ENCODE data around the gene ZNF324. TPM values are rescaled to one million over a fixed set of nuclear protein-coding genes. Genes with fewer than 3 reads are reported as not detected.
"Not testable (repeated sequence)": the region's sequence is repeated elsewhere in the genome, so short reads cannot be mapped to it uniquely, and the experiment has no call there.

Gene ZNF324
- total RNA-seq, 1 experiment from 2014 or later, result 4.7 TPM

DNA sequence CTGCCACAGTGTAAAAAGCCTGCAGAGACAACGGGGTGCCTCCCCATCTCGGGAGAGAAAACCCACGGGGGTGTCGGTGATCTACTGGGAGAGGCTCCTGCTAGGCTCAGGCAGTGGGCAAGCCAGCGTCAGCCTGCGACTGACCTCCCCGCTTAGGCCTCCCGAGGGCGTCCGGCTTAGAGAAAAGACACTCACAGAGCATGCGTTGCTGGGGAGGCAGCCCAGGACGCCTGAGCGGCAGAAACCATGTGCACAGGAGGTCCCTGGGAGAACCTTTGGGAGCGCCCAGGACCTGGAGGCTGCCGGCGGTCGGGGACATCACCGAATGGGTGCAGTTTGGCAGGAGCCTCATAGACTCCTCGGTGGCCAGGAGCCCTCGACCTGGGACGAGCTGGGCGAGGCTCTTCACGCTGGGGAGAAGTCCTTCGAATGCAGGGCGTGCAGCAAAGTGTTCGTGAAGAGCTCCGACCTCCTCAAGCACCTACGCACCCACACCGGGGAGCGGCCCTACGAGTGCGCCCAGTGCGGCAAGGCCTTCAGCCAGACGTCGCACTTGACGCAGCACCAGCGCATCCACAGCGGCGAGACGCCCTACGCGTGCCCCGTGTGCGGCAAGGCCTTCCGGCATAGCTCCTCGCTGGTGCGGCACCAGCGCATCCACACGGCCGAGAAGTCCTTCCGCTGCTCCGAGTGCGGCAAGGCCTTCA, 4.1 kb downstream of the ZNF324 start:
- DNase-seq (ENCODE audit: extremely low read depth, low read depth), result not testable (repeated sequence)

DNA sequence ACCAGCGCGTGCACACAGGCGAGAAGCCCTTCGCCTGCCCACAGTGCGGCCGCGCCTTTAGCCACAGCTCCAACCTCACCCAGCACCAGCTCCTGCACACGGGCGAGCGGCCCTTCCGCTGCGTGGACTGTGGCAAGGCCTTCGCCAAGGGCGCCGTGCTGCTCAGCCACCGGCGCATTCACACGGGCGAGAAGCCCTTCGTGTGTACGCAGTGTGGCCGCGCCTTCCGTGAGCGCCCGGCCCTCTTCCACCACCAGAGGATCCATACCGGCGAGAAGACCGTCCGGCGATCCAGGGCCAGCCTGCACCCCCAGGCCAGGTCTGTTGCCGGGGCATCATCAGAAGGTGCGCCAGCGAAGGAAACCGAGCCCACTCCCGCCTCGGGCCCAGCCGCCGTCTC, 4.9 kb downstream of the ZNF324 start:
- no peak for DNase-seq (ENCODE audit: extremely low read depth, low read depth)

DNA sequence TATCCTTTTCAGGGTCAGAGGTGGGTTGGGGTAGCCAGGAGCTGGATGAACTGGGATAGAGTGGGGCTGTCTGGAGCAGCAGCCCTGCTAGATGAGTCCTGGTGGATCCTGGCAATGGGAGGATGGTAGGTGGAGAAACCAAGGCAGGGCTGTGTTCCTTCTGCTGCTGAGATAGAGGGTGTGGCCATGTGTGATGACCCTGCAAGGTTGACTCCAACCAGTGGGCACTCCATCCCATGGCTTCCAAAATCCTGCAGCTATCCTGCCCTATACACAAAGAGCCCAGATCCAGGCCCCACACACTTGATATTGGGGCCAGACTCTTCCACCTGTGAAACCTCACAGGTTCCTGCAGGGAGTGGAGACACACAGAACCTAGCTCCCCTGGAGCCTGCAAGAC, 6.9 kb downstream of the ZNF324 start:
- DNase-seq (ENCODE audit: extremely low read depth, low read depth), result no peak

DNA sequence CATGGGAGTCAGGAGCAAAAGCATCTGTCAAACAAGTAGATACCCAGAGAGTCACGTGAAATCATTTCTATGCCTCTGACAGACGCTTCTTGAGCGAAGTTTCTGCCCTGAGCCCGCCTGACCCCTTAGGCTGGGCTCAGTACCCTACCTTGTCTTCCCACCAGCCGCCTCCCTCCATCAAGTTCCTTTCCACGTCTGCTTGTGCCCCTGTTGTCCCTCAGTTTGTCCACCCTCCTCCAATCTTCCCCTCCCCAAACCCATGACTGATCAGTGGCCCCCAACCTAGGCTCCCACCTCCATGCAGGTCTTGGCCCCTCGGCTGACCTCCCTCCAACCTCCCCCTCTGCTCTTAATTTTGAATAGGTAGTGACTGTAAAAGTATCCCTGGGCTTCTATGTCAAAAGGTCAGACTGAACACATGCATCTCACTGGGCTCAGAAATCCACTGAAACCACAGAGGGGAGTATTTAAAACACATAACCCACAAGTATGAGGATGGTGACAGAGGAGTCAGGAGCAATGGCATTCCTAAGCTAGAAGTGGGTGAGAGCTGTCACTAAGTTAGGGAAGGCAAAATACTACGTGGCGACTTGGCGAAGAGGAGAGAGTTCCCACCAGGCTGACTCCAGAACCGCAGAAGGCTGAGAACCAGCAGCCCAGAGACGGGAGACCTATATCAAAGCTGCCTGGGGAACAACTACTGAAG, 7.6 kb downstream of the ZNF324 start:
- no peak for DNase-seq (ENCODE audit: extremely low read depth, low read depth)

DNA sequence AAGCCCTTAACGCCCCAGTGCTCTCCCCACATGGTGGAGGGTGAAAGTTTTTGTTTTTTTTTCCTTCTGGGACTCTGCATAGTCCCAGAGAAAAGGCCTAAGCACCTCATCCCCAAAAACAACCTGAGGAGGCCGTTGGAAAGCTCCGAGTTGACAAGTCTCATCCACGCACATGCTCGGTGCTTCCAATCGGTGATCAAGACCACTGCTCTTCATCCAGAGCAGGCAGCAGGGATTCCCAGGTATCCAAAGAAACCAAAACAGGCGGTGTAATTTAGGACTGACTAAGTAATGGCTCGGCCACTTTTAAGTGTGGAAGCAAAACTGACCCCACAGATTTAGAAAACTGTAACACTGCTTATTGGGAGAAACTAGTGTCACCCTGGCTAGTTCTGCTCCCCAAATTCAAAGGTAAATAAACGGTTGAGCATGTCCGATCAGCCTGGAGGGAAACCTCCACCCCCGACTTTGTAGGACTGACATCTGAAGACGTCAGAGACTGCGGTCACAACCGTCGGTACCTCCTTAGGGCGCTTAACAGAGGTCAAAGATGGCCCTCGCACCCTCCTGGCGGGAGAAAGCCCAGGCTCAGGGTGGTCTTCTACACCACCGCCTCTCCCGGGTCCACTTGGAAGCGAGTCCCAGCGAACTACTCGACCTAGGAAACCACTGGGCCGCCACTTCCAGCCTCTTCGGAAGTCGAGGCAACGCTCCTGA, 8.3 kb downstream of the ZNF324 start:
- DNase-seq (ENCODE audit: extremely low read depth, low read depth), result no peak

DNA sequence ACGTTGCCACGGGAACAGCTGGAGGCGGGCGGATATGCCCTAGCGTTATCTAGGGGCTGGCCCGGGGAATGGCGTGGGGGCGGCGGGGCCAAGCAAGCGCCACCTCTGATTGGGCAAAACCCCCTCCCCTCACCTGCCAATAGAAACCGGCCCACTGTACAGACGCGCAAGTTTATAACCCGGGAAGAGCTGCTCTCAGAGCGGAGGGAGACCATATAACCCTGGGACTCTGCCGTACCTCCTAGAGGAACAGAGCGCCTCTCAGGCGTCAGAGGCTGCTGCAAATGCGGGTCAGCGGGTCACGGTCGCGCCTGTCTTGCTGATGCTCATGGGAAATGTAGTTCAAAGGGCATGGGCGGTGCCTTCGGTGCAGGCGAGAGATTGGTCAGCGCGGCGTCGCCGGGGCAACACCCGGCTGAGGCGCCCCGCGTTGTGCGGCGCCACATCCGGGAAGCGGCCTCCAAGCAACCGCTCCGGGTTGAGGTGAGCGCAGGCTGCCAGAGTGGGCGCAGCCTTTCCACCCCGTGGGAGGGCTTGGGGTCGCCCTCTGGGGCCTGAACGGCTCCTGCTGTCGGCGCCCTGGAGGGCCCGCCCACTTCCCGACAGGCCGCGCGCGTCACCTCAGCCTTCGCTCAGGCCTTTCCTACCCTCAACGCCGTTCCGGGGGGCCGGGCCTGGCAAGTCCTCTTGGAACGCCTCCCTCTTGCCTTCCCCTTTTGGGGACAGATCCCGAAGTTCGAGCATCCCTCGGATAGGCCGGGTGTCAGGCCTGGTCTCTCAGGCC, 9.0 kb downstream of the ZNF324 start, which contains the start of gene ZNF446:
ZNF446 (plus strand) TSS at position 639 of the 784 bp plus-strand sequence. CDS start 867 bp downstream, outside the sequence.
- DNase-seq (ENCODE audit: extremely low read depth, low read depth), result peak; percentile 87

DNA sequence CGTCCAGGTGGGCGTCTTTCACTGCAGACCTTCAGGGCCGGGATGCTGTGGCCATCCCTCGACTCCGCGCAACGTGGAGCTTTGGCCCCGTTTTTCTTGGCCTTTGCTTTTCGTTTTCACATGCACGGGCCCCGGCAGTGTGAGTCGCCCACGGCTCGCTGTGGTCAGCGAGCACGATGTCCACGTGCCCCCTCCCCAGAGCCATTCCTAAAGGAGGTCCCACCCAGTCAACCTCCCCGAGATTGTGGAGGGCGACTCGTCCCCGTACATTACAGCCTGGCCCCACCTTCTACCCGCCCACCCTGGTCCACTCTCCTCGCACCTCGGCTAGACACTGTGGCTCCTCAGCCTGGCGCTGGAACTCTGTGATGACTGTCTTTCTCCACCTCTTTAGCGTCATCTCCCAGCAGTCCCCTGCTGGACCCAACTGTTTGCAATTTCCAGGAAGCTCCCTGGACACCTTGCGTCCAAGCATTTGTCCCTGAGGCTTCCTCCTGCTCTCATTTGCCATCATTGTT, 9.7 kb downstream of the ZNF324 start:
- no peak for DNase-seq (ENCODE audit: extremely low read depth, low read depth)

DNA sequence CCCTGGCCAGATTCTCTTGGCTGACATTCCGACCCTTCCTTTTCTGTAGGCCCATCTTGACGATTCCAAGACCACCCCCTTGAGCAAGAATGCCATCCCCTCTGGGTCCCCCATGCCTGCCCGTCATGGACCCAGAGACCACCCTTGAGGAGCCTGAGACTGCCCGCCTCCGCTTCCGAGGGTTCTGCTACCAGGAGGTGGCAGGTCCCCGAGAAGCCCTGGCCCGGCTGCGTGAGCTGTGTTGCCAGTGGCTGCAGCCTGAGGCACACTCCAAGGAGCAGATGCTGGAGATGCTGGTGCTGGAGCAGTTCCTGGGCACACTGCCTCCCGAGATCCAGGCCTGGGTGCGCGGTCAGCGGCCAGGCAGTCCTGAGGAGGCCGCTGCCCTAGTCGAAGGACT, 10.2 kb downstream of the ZNF324 start:
- no peak for DNase-seq (ENCODE audit: extremely low read depth, low read depth)

DNA sequence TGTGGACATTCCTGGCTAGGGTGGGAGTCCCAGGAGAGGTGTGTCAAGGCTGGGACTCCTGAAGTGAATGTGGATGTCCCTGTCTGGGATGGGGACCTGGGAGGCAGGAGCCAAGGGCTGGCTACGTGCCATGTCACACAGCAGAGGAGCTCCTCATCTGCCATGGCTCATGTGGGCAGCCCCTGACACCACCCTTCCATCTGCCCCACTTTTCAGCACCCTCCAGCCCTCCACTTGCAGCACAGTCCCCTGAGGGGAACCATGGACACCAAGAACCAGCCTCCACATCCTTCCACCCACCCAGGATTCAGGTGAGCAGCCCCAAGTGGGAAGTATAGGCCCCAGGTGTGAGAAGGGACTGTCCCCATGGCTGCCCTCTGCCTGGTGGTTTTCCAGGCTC, 11.0 kb downstream of the ZNF324 start:
- DNase-seq (ENCODE audit: extremely low read depth, low read depth), result no peak

DNA sequence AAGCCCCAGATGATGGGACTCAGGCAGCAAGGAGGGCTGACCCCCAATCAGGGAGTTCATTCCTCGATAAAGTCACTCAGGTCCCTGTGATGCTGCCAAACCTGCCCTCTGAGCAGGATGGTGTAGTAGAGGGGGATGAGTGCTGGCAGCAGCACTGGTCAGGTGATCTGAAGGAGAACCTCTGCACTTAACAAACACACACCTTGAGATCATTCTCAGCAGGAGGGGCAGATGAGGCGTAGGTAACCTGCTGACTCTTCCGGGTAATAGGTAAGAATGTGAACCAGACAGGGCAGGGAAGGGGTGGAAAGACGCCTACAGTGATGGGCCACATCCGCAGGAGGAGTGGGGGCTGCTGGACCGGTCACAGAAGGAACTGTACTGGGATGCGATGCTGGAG, 12.4 kb downstream of the ZNF324 start:
- DNase-seq (ENCODE audit: extremely low read depth, low read depth), result no peak

DNA sequence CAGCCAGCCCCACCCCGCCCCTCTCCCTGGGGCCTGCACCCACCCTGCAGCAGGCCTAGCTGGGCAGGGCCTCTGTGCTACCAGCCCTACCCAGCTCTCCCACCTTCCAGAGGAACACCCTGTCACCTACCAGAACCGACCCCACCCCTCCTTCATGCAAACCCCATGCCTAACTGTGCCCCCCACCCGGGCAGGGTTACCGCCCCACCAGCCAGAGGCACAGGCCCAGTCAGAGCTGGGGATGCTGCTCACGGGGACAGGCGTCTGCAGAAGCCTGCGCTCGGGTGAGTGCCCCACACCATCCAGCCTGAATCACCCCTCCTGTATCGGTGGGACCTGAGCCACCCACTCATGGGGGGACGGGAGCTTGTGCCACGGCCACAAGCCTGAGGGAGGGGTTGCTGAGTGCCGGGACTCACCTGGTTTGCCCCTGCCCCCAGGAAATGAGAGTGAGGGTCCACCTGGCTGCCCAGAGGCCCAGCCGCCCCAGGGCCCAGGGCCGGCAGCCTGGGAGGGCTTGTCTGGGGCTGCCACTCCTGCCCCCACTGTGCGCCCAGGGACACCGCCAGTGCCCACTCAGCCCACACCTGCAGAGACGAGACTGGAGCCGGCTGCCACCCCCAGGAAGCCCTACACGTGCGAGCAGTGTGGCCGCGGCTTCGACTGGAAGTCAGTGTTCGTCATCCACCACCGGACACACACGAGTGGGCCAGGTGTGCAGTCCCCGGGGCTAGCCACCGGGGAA, 13.0 kb downstream of the ZNF324 start:
- DNase-seq (ENCODE audit: extremely low read depth, low read depth), result no peak

DNA sequence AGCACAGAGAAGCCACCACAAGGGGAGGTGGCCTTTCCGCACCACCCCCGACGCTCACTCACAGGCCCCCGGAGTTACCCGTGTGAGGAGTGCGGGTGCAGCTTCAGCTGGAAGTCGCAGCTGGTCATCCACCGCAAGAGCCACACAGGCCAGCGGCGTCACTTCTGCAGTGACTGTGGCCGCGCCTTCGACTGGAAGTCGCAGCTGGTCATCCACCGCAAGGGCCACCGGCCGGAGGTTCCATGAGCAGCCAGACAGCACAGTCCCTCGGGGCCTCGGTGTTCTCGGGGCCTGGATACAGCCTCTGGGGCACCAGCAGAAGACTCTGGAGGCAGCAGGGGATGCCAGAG, 13.6 kb downstream of the ZNF324 start:
- no peak for DNase-seq (ENCODE audit: extremely low read depth, low read depth)

DNA sequence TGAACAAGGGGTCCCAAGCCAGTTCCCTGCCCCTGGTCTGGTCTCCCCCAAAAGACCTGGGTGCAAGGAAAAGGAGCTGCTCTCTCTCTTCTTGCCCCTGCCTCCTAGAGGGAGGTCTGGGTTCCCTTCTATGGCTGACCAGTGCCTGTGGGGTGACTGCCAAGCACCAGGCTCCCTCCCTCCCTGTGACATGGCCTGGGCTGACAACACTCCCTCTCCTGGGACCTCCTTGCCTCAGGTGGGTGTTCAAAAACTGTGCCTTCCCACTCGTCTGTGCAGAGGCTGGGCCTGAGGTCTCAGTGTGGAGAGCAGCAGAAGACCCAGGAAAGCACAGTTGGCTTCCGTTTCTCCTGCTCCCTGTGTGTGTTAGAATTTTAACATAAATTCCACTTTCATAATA, 14.0 kb downstream of the ZNF324 start:
- DNase-seq (ENCODE audit: extremely low read depth, low read depth), result no peak

DNA sequence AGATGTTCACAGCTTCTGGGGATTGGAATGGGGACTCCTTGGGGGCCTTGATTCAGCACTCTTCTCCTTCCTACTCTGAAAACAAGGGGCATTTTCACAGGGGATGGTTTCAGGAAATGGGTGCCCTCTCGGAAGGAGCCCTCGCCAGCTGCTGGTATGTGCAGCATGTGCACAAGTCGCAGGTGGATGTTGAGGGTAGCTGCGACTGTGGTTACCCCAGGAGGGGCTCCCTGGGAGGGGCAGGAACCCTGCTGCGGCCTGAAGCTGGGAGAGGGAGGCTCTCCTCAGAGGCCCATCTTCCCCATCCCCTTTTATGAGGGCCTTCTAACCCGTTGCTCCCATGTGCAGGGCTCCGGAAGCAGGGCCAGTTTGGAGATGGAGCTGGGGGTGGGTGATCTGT, 15.5 kb downstream of the ZNF324 start:
- DNase-seq (ENCODE audit: extremely low read depth, low read depth), result no peak

DNA sequence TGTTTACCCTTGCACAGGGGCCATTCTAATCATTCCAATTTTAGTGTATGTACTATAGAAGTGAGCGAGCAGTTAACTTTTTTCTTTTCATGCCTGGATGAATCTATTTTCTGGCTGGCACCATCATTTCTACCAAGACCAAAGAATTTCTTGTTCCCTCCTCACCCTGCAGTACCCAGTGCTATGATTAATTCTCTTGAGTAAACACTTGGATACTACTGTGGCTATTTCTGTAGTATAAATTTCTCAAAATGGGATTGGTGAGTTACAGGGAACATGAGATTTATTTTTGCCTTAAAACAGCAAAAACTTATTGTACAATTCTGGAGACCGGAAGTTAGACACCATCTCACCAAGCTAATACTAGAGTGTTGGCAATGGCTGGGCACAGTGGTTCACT, 16.9 kb downstream of the ZNF324 start:
- no peak for DNase-seq (ENCODE audit: extremely low read depth, low read depth)

DNA sequence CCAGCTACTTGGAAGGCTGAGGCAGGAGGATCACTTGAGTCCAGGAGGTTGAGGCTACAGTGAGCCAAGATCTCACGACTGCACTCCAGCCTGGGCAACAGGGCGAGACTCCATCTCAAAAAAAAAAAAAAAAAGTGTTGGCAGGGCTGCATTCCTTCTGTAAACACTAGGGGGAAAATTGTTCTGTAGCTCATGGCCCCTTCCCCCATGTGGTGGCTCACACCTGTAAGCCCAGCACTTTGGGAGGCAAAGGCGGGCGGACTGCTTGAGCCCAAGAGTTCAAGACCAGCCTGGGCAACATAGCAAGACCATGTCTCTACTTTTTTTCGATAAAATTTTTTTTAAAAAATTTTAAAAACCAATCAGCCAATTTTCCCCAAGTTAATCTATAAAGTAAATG, 17.5 kb downstream of the ZNF324 start:
- not testable (repeated sequence) for DNase-seq (ENCODE audit: extremely low read depth, low read depth)

DNA sequence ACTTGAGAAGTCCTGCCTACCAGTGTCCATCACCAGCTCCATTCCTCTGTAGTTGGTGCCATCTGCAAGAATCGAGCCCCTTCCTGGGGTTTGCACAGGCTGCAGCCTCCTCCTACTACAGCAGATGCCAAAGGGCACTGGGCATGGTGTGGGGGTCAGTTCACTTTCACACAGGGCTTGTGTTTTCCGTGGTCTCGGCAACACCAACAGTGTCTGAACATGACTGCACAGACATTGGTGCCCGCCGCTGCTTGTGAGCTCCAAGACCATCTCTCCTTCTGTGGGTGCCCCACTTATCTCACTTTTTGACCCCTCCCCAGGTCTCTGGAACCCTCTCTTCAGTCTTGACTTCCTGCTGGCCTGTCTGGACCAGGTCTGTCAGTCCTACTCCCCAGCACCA, 24.5 kb downstream of the ZNF324 start:
- no peak for DNase-seq (ENCODE audit: extremely low read depth, low read depth)

DNA sequence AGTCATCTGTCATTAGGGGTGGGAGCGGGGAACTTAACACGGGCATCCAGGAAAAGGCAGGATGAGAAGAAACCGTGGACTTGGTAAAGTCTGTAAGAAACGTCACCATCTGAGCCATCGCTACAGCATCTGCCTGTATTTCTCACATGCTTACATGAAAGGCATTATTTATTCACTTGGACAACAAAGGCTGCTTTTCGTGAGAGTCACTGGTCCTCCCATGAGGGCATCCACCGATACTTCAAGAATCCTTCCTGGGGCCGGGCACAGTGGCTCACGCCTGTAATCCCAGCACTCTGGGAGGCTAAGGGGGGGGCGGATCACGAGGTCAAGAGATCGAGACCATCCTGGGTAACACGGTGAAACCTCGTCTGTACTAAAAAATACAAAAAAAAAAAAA, 25.4 kb downstream of the ZNF324 start:
- DNase-seq (ENCODE audit: extremely low read depth, low read depth), result no peak

DNA sequence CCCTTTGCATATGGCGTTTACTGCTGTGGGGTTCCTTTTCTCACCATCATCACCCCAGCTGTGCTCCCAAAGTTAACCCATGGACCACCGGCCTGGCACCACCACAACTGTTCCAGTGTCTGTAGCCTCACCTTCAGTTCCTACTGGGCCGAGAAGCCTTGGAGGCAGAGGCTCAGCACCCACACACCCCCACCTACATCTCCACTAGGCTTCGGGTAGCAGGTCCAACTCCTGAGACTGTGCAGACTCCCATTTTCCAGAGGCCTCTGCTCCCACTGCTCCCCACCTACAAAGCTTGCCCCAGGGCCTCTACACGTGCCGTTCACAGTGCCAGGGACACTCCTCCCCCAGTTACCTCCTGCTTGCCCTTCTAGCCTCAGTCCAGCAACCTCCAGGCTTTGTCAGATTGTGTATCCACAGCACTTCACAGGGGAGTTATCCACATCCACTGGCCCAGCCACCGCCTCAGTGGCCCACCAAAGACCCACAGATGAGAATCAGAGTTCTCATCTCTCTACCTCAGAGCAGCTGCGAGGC, 30.8 kb downstream of the ZNF324 start:
- no peak for DNase-seq (ENCODE audit: extremely low read depth, low read depth)

Data from NCI-H460 (cell line).